Measurements from ENCODE around the gene DIP2A. TPM values are rescaled to one million over a fixed set of nuclear protein-coding genes. Genes with fewer than 3 reads are reported as not detected.

DIP2A gene
- total and polyA plus RNA-seq, 2 of the 8 experiments (the other 6 are each of a cell fraction or from before 2014, with no cell fraction given), result 16.0 to 27.1 TPM

GRCh38 chr21:46458315-46459023, at the start of gene DIP2A (continued):
- TF ChIP-seq CTCF (IDR thresholded peaks at IDR 0.05; ENCODE audit: control extremely low read depth in 1 of 3, insufficient read depth in 1 of 3, low read depth in 1 of 3, low read length in 3 of 3) (peak in 2 of 3 experiments; percentile 8 to 12; a peak in 2 of 4 replicates), PHF8 (conservative IDR thresholded peaks at IDR 0.05; ENCODE audit: low read depth, low read length) (peak; percentile 78), SP4 (IDR thresholded peaks at IDR 0.05; ENCODE audit: low read length) (no peak), NRF1 (IDR thresholded peaks at IDR 0.05; ENCODE audit: low read depth, low read length) (peak; percentile 64), MAX (IDR thresholded peaks at IDR 0.05) (peak; percentile 92), JUND (IDR thresholded peaks at IDR 0.05; ENCODE audit: low read length) (no peak), SRF (IDR thresholded peaks at IDR 0.05; ENCODE audit: low read depth, low read length) (0 out of 2 replicates have a peak, but pooled peaks have one; percentile 43), ASH2L (IDR thresholded peaks at IDR 0.05; ENCODE audit: low read length) (peak; percentile 92), ATF2 (IDR thresholded peaks at IDR 0.05; ENCODE audit: low read length) (no peak), ATF3 (IDR thresholded peaks at IDR 0.05; ENCODE audit: insufficient read depth, low read depth, low read length) (no peak), GABPA (IDR thresholded peaks at IDR 0.05; ENCODE audit: borderline replicate concordance, insufficient read depth, low read length) (no peak), SIX5 (IDR thresholded peaks at IDR 0.05; ENCODE audit: low read depth, low read length) (no peak), HDAC2 (IDR thresholded peaks at IDR 0.05; ENCODE audit: borderline replicate concordance in 1 of 2, low read depth in 2 of 2, low read length in 2 of 2) (no peak; a peak in 1 of 4 replicates), CHD1 (IDR thresholded peaks at IDR 0.05; ENCODE audit: low read depth, low read length) (no peak), SIRT6 (IDR thresholded peaks at IDR 0.05; ENCODE audit: low read length) (no peak), FOSL1 (IDR thresholded peaks at IDR 0.05; ENCODE audit: insufficient read depth, low read depth, low read length) (no peak), JUN (IDR thresholded peaks at IDR 0.05; ENCODE audit: low read depth, low read length) (no peak), ZNF274 (IDR thresholded peaks at IDR 0.05; ENCODE audit: borderline replicate concordance, extremely low read depth, low read length) (no peak), RBBP5 (IDR thresholded peaks at IDR 0.05; ENCODE audit: borderline replicate concordance, low read depth, low read length) (no peak; the same call in 1 of the 2 replicates)
